HG02798 (cell line): ENCODE data around the gene CIBAR2.

ENCODE experiments used
- ATAC-seq: cut with Tn5 transposase; IDR thresholded peaks from one replicate; pipeline ENCODE4 v1.9.1; 2021; ENCODE audit warnings: mild to moderate bottlenecking; ENCODE audit not compliant: unreplicated experiment, poor library complexity

CIBAR2 gene

GRCh38 chr16:85145188-85145587 is 32.9 kb upstream of the CIBAR2 start:
- no peak for ATAC-seq

- ATAC-seq, result no peak
Measured at GRCh38 chr16:85144026-85144915, 32.0 kb upstream of the CIBAR2 start.

GRCh38 chr16:85142771-85143211 is 30.5 kb upstream of the CIBAR2 start:
- ATAC-seq, result no peak

GRCh38 chr16:85142129-85142513 is 29.8 kb upstream of the CIBAR2 start:
- no peak for ATAC-seq

GRCh38 chr16:85141491-85142128 is 29.3 kb upstream of the CIBAR2 start:
- ATAC-seq, result no peak

GRCh38 chr16:85140455-85141012 is 28.3 kb upstream of the CIBAR2 start:
- ATAC-seq, result no peak

GRCh38 chr16:85139881-85140339 is 27.6 kb upstream of the CIBAR2 start:
- no peak for ATAC-seq

GRCh38 chr16:85138825-85139627 is 26.8 kb upstream of the CIBAR2 start:
- ATAC-seq, result no peak

- ATAC-seq, result no peak
Measured at GRCh38 chr16:85138073-85138824, 26.0 kb upstream of the CIBAR2 start.

- no peak for ATAC-seq
Measured at GRCh38 chr16:85137323-85138072, 25.2 kb upstream of the CIBAR2 start.

- ATAC-seq, result no peak
Measured at GRCh38 chr16:85136702-85137322, 24.5 kb upstream of the CIBAR2 start.

- ATAC-seq, result no peak
Measured at GRCh38 chr16:85136213-85136701, 24.0 kb upstream of the CIBAR2 start.

- no peak for ATAC-seq
Measured at GRCh38 chr16:85134789-85135142, 22.5 kb upstream of the CIBAR2 start.

GRCh38 chr16:85134076-85134788 is 22.0 kb upstream of the CIBAR2 start:
- no peak for ATAC-seq

GRCh38 chr16:85133290-85133599 is 21.0 kb upstream of the CIBAR2 start:
- ATAC-seq, result no peak

- no peak for ATAC-seq
Measured at GRCh38 chr16:85132456-85133289, 20.4 kb upstream of the CIBAR2 start.

GRCh38 chr16:85130705-85131028 is 18.4 kb upstream of the CIBAR2 start:
- no peak for ATAC-seq
